Skeletal muscle satellite cell (primary cell): ENCODE measurements around the gene MAP4K3. TPM values are rescaled to one million over a fixed set of nuclear protein-coding genes. Genes with fewer than 3 reads are reported as not detected.

Experiments
- small RNA-seq: library from RNA; depleted of rRNA; stranded (forward); fragments of <200 nt; gene quantifications from one replicate; pipeline ENCODE3, GENCODE V24; 2012

The MAP4K3 gene

Small RNAs within 50 kb of the gene (small RNA-seq; reads per million reads assigned to genes)
- not detected for gene RF00272
